ENCODE measurements around the gene PPP1R2C.

The PPP1R2C gene

DNA sequence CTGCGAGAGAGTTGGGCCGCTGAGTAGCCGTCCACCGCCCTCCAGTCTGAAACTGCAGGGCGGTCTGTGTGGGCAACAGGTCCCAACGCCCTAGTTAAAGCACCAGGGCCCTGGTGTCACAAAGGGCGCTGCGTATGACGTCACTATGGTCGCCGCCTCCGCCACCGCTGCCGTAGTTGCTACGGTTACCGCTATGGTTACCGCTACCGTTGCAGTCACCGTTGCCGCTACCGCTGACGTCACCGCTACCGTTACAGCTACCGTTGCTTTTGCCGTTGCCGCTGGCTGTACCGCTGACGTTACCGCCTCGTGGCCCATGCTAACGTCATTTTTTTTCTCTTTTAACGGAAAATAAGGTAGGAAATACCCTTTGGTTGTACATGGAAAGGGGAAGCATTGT, at the start of gene PPP1R2C:
TSS of gene PPP1R2C (minus strand) at position 68 of the 400 bp plus-strand sequence. CDS start 84 bp downstream, outside the sequence.
- no peak for DNase-seq

DNA sequence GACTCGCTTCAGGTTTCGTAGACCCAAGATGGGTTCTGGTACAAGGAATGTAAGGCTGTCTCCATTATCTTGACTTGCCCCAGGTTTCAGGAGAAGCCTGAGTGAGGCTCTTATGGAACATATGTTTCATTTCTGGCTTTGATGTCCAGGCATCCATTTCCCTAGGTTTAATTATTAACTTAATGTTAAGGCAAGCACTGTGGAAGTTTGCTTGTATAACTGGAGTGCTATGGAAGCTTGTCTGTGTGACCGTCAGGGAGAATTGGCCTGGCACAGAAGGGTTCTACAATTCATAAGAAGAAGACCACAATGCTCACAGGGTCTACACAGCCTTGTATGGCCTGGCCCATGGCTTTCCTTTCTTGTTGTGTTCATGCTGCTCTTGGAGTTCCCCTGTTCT, 47.2 kb upstream of the PPP1R2C start:
- no peak for DNase-seq

- DNase-seq = no peak
These were observed 46.6 kb upstream of the PPP1R2C start for GRCh38 chrX:42824541-42824940.

GRCh38 chrX:42823443-42823842, 45.5 kb upstream of the PPP1R2C start:
- no peak for DNase-seq

GRCh38 chrX:42821803-42822443, 44.0 kb upstream of the PPP1R2C start:
- no peak for DNase-seq

DNA sequence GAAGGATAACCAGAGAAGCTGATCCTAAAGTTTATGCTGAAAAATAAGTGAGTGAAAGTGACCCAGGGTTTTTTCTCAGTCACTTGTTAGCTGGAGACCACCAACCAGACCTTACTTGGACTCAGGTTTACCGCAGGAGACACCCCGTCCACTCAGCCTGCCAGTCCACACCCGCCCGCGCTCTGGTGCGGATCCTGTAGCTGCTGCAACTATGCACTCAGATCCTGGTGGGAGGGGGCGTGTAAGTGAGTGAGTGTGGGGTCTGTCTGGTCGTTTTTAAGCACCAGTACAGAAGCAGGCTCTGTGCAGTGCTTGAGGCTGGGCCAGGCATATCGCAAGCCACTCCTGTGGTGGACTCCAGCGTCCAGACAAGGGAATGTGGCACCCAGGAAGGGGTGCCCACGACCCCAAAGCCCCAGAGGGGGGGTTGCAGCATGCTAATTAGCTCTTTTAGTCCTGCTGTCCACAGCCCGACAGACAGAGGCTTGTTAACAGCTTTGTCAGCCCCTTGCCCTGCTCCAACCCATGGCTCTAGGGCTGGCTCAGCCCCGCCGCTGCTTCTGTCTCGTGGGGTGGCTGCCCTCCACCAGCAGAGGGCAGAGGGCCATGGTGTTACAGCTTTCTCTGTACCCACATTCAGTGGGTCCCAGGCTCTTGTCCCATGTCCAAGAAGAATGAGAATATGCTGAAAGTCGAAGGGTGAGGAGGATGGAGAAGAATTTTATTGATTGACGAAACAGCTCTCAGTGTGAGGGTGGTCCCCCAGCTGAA, 40.4 kb upstream of the PPP1R2C start:
- DNase-seq = no peak

GRCh38 chrX:42809569-42809968, 31.6 kb upstream of the PPP1R2C start:
- DNase-seq = no peak

DNA sequence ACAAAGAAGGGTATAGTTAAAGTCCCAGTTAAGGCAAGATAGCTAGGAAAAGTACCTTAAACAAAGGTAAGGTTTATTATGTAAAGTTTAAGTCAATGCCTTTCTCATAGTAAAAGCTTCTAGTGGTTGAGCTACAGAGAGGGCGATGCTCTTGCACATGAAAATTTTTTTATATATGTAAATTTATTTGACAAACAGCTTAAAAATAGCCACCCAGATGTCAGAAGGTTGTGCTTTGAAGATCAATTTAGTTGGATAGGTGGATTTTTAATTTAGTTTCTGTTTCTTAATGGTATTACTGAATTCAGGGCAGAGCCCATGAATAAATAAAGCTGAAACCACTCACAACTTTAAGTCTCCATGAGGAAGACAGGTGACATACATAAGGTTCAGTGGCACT, 29.4 kb upstream of the PPP1R2C start:
- no peak for DNase-seq

- DNase-seq = no peak
These were observed 26.6 kb upstream of the PPP1R2C start for GRCh38 chrX:42804524-42804923.

GRCh38 chrX:42803320-42803719, 25.4 kb upstream of the PPP1R2C start:
- DNase-seq = no peak

DNA sequence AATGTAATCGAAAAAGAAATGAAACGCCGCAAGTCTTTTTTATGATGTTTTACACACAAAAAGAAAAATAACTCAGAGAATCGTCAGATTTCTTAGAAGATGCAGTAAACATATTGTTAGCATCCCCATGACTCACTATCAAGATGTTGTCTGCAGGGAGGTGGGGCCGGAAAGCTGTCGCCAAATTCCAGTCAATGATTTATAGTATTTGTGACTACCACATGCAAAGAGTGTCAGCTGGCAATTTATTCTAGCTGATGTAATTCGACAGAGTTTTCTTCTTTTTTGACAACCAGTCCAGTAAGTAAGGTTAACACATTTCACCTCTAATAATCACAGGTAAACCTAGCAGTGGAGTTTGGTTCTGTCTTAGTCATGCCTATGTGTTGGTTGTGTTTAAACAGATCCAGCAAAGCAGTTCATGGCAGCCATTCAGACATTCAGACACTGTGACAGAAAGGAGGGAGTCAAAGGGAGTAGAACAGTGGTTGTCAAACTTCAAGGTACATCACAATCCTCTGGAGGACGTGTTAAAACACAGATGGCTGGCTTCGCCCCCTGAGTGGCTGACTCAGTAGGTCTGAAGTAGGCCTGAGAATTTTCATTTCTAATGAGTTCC, 19.8 kb upstream of the PPP1R2C start:
- no peak for DNase-seq

DNA sequence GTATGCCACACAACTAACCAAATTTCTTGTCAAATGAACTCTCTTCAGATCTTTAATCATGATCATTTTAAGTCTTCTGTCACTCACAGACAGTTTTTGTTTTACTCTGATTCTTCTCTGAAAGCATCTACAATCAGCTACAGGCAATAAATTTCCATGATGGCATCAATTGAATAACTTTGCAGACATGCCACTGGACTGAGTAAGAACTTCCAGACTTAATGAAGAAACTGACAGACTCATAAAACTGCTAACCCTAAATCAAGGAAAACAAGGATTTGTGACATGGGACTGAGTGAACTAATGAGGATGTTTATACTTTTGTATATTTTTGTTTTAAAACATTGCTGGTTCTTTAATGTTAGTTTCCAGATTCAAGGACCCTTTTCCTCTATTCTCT, 5.5 kb upstream of the PPP1R2C start:
- DNase-seq = no peak

DNA sequence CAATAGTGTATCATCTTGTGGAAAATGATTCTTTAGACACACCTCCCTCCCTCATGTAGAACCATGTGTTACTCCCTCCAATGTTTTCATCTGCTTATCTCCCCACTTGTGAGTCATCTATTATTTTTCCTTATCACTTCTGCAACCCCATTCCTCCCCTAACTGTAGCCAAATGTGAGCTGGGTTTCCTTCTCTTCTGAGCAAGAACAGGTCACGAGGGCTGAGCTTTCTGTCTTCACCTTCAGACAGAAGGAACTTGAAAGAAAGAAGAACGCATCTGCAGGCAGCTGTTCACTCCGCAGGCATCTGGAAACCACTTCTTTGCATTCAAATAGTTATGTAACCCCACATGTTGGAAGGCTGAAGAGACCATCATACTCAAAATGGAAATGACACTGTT, 1.8 kb downstream of the PPP1R2C start:
- DNase-seq = no peak

- no peak for DNase-seq
These were observed 5.1 kb downstream of the PPP1R2C start for GRCh38 chrX:42772874-42773273.

GRCh38 chrX:42771506-42772335, 6.2 kb downstream of the PPP1R2C start:
- no peak for DNase-seq

DNA sequence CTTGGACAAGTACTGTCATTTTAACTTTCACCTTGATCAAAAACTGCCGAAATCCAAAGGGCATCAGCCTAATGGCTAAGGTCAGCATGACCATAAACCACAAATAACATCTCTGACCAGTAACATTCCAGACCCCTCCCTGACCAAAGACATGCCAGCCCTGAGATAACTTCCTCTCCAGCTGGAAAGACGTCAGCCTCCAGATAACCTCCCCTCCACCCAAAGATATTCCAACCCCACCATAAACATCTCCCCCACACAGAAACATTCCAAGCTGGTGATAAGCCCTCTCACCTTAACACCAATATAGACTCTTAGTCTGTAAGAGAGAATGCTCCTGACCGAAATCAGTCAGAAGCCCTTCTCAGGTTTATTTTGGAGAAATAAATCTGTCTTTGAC, 7.4 kb downstream of the PPP1R2C start:
- no peak for DNase-seq

DNA sequence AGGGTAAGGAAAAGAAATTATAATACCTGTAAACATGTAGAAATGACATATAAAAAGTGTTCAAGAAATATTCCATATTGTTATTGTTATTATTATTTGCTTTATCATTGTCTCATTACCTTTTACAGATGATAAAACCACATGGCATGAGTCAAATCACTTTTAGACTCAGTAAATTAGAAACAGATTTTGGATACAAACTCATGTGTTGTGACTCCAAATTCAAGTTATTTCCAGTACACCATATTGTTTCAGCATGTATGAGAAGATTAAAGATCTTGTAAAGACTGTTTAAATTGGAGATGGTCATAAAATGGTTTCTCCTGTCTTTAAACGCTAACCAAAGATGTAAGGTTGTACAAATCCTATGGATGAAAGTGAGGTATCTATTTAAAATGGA, 18.1 kb downstream of the PPP1R2C start:
- DNase-seq = no peak

GRCh38 chrX:42755815-42756214, 22.1 kb downstream of the PPP1R2C start:
- DNase-seq = no peak

DNA sequence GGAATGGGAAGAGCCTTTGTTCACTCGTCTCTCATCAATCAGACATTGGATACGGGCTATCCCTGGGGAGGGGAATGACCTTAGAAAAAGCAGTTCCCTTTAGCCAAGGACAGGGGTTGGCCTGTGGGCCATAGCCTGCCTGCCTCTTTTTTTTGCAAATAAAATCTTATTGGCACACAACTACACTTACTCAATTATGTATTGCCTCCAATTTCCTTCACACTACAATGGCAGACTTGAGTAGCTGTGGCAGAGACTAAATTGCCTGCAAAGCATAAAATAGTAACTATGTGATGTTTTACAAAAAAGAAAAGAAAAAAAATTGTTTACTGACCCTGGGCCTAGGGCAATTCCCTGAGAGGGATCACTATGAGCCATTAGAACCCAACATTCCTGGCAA, 23.4 kb downstream of the PPP1R2C start:
- DNase-seq = no peak

GRCh38 chrX:42754115-42754514, 23.8 kb downstream of the PPP1R2C start:
- no peak for DNase-seq

- DNase-seq = no peak
These were observed 25.2 kb downstream of the PPP1R2C start for GRCh38 chrX:42752730-42753129.

DNA sequence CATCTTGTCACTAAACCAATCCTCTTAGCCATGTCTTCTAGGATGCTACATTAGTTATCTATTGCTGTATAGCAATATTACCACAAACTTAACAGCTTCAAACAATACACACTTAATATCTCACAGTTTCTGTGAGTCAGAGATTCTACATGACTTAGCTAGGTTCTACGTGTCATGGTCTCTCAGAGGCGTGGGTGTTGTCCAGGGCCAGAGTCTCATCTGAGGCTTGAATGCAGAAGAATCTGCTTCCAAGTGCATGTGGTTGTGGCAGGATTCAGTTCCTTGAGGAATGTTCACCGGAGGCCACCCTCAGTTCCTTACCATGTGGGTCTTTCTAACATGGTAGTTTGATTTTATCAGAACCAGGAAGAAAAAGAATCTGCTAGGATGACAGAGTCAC, 26.4 kb downstream of the PPP1R2C start:
- no peak for DNase-seq
